ENCODE measurements around the gene MPC1L. TPM values are rescaled to one million over a fixed set of nuclear protein-coding genes. Genes with fewer than 3 reads are reported as not detected.

MPC1L gene
- total RNA-seq, 1 experiment from 2014 or later = not detected

DNA sequence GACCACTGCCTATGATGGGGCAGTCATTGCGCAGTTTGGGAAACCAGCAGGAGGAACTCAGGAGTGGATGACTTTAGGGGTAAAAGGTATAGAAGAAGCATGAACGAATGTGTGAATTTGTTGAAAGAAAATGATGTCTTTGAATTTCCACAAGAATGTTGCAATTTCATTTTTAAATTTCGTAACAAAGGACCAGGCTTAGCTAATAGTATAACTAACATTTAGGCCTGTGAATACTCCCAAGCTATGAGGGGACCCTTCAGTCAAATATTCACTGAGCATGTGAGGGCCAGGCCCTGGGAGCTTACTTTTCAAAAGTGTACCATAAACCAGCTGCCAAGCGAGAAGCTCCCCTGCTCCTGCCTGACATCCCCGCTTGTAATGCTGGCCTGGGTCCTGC lies 5.3 kb downstream of the MPC1L start:
- Histone ChIP-seq H3K9ac (ENCODE audit: low read length) (no peak overlapping the region), H3K4me2 (ENCODE audit: low read length) (no peak overlapping the region), H4K20me1 (ENCODE audit: insufficient read depth) (no peaks in the 10 kb centered on the region), H3K27ac (ENCODE audit: low read depth, low read length) (no peak overlapping the region), H2AFZ (ENCODE audit: low read depth, low read length, poor library complexity, severe bottlenecking) (no peak overlapping the region), H3K79me2 (ENCODE audit: insufficient read depth, low read length) (no peaks in the 10 kb centered on the region), H3K9me3 (ENCODE audit: control insufficient read depth in 1 of 2, insufficient read depth in 1 of 2, low read depth in 1 of 2, low read length in 2 of 2) (no peaks in the 10 kb centered on the region), H3K9me2 (ENCODE audit: insufficient read depth) (no peaks in the 10 kb centered on the region), H3K36me3 (ENCODE audit: control insufficient read depth in 1 of 2, insufficient read depth in 2 of 2, low read length in 2 of 2) (peaks cover 5 to 10% of the 10 kb centered on the region in 2 experiments; a peak in 3 of 4 replicates), H3K27me3 (ENCODE audit: insufficient read depth, low read length) (no peaks in the 10 kb centered on the region), H3K4me3 (replicated peaks in 1 of 2; ENCODE audit: low read depth in 1 of 2, low read length in 2 of 2) (no peak overlapping the region), H3K4me1 (ENCODE audit: control insufficient read depth in 1 of 2, insufficient read depth in 2 of 2, low read length in 2 of 2) (no peaks in the 10 kb centered on the region)
- CTCF ChIA-PET = no interaction called here
- no peak for DNase-seq (ENCODE audit: low read depth, low spot score)
- no TSS peak for BruUV-seq (replicated peaks)
- ATAC-seq = no peak
- intact Hi-C loops (cut with micrococcal nuclease) = no loop called here
- RAD21 ChIA-PET (ENCODE audit: low non-redundant PET in 1 of 2, low total read pairs in 2 of 2, uncharacterized antibody in 2 of 2, unreplicated experiment in 2 of 2) = no interaction called here
- no peak for TF ChIP-seq SIN3A (IDR thresholded peaks at IDR 0.05; ENCODE audit: low read depth)
- POLR2A ChIA-PET = no interaction called here

DNA sequence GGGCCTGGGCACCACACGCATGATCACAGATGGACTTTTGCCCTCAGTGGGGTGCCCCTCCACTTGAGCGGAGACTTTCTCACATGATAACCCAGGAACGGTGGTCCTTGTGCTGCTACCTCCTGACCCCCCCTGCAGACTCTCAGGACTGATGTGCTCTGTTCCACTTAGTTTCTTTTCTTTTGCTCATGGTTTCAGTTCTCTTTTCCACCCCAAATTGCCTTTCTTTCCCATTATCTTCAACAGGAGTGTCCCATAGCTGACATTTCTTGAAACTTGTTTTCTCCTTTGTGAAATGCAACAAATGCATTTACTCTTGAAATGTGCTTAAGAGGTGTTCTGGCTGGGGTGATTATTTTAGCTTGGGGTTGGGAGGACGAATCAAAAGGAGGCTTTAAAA lies 9.0 kb downstream of the MPC1L start:
- no peak for DNase-seq (ENCODE audit: low read depth, low spot score)
- Histone ChIP-seq H3K9me3 (ENCODE audit: control insufficient read depth in 1 of 2, insufficient read depth in 1 of 2, low read depth in 1 of 2, low read length in 2 of 2) (no peaks in the 10 kb centered on the region), H3K27me3 (ENCODE audit: insufficient read depth, low read length) (no peaks in the 10 kb centered on the region), H3K36me3 (ENCODE audit: control insufficient read depth in 1 of 2, insufficient read depth in 2 of 2, low read length in 2 of 2) (peaks cover 13 to 16% of the 10 kb centered on the region in 2 experiments; a peak in 3 of 4 replicates), H3K9ac (ENCODE audit: low read length) (no peak overlapping the region), H2AFZ (ENCODE audit: low read depth, low read length, poor library complexity, severe bottlenecking) (no peak overlapping the region), H3K4me2 (ENCODE audit: low read length) (no peak overlapping the region), H3K4me3 (replicated peaks in 1 of 2; ENCODE audit: low read depth in 1 of 2, low read length in 2 of 2) (no peak overlapping the region), H3K27ac (ENCODE audit: low read depth, low read length) (no peak overlapping the region), H4K20me1 (ENCODE audit: insufficient read depth) (no peaks in the 10 kb centered on the region), H3K4me1 (ENCODE audit: control insufficient read depth in 1 of 2, insufficient read depth in 2 of 2, low read length in 2 of 2) (no peaks in the 10 kb centered on the region), H3K79me2 (ENCODE audit: insufficient read depth, low read length) (no peaks in the 10 kb centered on the region), H3K9me2 (ENCODE audit: insufficient read depth) (no peaks in the 10 kb centered on the region)
- intact Hi-C loops (cut with micrococcal nuclease) = no loop called here
- ChIA-PET RAD21 (ENCODE audit: low non-redundant PET in 1 of 2, low total read pairs in 2 of 2, uncharacterized antibody in 2 of 2, unreplicated experiment in 2 of 2) (no interaction called here), CTCF (no interaction called here), POLR2A (no interaction called here)
- BruUV-seq (replicated peaks) = no TSS peak
- ATAC-seq = no peak
- no peak for TF ChIP-seq EZH2phosphoT487 (IDR thresholded peaks at IDR 0.05; ENCODE audit: borderline replicate concordance)
- TF ChIP-seq CBX3 (IDR thresholded peaks at IDR 0.05; ENCODE audit: low read depth) = no peak
- TF ChIP-seq YY1 (IDR thresholded peaks at IDR 0.05; ENCODE audit: extremely low read depth, insufficient replicate concordance, low read depth, low read length) = no peak
- TF ChIP-seq TCF7L2 (IDR thresholded peaks at IDR 0.05; ENCODE audit: borderline replicate concordance, extremely low read depth, insufficient read depth, insufficient read length) = no peak
- TF ChIP-seq POLR2A (IDR thresholded peaks at IDR 0.05; ENCODE audit: borderline replicate concordance, extremely low read depth, insufficient read depth, insufficient read length) = no peak
- TF ChIP-seq, protein P1, sequence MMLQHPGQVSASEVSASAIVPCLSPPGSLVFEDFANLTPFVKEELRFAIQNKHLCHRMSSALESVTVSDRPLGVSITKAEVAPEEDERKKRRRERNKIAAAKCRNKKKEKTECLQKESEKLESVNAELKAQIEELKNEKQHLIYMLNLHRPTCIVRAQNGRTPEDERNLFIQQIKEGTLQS (IDR thresholded peaks at IDR 0.05) = no peak
- TF ChIP-seq, protein P2, sequence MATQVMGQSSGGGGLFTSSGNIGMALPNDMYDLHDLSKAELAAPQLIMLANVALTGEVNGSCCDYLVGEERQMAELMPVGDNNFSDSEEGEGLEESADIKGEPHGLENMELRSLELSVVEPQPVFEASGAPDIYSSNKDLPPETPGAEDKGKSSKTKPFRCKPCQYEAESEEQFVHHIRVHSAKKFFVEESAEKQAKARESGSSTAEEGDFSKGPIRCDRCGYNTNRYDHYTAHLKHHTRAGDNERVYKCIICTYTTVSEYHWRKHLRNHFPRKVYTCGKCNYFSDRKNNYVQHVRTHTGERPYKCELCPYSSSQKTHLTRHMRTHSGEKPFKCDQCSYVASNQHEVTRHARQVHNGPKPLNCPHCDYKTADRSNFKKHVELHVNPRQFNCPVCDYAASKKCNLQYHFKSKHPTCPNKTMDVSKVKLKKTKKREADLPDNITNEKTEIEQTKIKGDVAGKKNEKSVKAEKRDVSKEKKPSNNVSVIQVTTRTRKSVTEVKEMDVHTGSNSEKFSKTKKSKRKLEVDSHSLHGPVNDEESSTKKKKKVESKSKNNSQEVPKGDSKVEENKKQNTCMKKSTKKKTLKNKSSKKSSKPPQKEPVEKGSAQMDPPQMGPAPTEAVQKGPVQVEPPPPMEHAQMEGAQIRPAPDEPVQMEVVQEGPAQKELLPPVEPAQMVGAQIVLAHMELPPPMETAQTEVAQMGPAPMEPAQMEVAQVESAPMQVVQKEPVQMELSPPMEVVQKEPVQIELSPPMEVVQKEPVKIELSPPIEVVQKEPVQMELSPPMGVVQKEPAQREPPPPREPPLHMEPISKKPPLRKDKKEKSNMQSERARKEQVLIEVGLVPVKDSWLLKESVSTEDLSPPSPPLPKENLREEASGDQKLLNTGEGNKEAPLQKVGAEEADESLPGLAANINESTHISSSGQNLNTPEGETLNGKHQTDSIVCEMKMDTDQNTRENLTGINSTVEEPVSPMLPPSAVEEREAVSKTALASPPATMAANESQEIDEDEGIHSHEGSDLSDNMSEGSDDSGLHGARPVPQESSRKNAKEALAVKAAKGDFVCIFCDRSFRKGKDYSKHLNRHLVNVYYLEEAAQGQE (IDR thresholded peaks at IDR 0.05; ENCODE audit: low read depth) = no peak
- TF ChIP-seq RAD21 (IDR thresholded peaks at IDR 0.05; ENCODE audit: low read depth) = no peak
- TF ChIP-seq, protein P3, sequence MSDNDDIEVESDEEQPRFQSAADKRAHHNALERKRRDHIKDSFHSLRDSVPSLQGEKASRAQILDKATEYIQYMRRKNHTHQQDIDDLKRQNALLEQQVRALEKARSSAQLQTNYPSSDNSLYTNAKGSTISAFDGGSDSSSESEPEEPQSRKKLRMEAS (IDR thresholded peaks at IDR 0.05) = no peak
- no peak for TF ChIP-seq FOSL1 (IDR thresholded peaks at IDR 0.05; ENCODE audit: low read depth)
- no peak for TF ChIP-seq SRF (IDR thresholded peaks at IDR 0.05; ENCODE audit: low read depth)
- TF ChIP-seq JUND (IDR thresholded peaks at IDR 0.05) = no peak
- no peak for TF ChIP-seq SIN3A (IDR thresholded peaks at IDR 0.05; ENCODE audit: low read depth)
- TF ChIP-seq POLR2AphosphoS5 (IDR thresholded peaks at IDR 0.05; ENCODE audit: low read depth, low read length) = no peak
- no peak for TF ChIP-seq ZNF274 (IDR thresholded peaks at IDR 0.05; ENCODE audit: low read depth, low read length)
- TF ChIP-seq SP1 (IDR thresholded peaks at IDR 0.05; ENCODE audit: low read depth) = no peak
- TF ChIP-seq ELF1 (IDR thresholded peaks at IDR 0.05; ENCODE audit: borderline replicate concordance, low read depth) = no peak
- TF ChIP-seq CEBPB (IDR thresholded peaks at IDR 0.05; ENCODE audit: low read depth) = no peak
